Stimulated activated CD8-positive, alpha-beta memory T cell treated with anti-CD3 and anti-CD28 coated beads, Interleukin-12 subunit alpha, Interleukin-12 subunit beta, amount 100 ng/mL, for 4 hours (primary cell): ENCODE data around the gene DUSP15.

Experiments used
- DNase-seq: peaks from one replicate; pipeline ENCODE4 v3.0.0-alpha.2; 2020; ENCODE audit warnings: low read depth

DUSP15 gene

DNA sequence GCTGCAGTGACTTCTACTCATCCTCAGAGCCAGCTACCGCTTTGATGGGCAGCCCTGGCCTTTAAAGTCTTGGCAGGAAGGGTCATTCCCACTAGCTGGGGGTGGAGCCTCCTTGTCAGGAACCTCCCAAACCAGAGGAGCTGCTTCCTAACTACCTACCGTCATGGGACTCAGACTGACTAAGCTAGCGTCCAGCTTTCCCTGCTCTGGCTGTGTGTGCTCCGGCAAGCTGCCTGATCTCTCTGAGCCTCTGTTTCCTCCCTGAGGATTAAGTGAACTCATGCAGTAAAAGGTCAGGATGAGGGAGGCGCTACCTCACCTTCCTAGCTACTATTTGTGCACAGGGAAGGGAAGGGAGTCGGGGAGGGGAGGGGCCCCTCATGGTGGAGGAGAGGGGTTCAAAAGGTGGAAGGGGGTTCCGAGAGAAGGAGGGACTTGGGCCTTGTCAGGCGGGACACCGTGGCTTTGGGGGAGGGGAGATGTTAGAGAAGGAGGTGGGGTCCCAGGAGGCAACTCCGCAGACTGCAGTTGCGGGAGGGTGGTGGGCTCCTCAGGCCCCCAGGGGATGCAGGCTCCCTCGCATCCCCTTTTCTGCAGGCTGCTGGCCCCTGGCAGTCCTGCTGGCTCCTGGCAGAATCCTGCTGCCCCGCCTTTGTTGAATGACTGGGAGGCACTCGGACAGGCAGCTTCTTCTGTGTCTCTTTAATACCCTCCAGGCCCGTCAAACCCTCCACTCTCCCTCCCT, 9.8 kb downstream of the DUSP15 start:
- no peak for DNase-seq

DNA sequence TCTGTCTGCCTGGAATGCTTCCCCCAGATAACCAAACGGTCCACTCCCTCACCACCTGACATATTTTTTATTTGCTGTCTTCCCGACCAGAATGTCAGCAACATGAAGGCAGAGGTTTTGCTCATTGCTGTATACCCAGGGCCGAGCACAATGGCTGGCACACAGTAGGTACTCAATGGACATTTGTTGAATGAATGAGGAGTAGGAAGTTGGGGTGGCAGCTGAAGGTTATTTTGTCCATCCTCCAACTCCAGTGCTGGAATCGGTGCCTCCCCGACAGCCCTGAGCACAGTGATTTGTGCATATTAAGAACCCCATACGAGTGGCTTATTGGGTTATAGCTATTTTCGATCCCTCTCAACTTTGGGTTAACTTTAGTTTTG, 10.3 kb downstream of the DUSP15 start:
- DNase-seq = no peak

DNA sequence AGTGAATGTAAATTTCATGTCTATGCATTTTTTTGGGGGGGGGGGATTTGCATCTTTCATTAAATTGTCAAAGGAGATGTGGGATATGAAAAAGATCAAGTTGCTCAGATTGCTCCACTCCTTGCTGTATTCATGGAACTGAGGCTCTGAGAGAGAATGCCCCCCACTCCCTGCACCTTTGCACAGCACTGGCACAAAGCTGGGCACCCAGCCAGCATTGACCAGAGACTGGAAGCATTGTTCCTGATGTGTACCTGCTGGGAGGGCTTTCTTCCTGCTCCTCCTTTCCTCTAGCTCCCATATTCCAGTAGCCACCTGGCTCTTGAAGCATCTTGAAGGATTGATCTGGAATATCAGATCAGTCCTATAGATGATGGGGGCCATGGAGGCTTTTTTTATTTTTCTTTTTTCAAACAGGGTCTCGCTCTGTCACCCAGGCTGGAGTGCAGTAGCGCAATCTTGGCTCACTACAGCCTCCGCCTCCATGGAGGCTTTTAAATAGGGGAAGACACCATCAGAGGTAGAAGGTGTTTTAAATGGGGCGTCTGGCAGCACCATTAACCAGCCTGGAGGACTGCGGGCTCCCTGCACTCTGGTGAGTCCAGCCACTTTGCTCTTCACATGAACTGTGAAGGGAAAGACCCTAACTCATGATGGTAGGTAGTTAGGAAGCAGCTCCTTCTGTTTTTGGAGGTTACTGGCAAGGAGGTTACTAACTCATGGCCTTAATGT, 10.9 kb downstream of the DUSP15 start:
- DNase-seq = no peak

DNA sequence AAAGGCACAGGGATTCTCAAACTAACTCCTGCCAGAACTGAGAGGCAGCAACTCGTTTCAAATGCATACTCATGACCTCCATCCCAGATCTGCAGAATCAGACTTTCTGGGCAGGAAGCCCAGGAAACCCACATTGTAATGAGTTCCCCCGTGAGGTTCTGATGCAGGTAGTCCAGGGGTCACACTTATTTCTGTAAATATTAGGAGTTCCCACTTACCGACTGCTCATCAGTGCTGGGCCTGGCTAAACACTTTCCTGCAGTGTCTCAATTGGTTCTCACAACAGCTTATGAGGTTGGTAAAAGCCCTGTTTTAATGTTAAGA, 11.6 kb downstream of the DUSP15 start:
- no peak for DNase-seq

DNA sequence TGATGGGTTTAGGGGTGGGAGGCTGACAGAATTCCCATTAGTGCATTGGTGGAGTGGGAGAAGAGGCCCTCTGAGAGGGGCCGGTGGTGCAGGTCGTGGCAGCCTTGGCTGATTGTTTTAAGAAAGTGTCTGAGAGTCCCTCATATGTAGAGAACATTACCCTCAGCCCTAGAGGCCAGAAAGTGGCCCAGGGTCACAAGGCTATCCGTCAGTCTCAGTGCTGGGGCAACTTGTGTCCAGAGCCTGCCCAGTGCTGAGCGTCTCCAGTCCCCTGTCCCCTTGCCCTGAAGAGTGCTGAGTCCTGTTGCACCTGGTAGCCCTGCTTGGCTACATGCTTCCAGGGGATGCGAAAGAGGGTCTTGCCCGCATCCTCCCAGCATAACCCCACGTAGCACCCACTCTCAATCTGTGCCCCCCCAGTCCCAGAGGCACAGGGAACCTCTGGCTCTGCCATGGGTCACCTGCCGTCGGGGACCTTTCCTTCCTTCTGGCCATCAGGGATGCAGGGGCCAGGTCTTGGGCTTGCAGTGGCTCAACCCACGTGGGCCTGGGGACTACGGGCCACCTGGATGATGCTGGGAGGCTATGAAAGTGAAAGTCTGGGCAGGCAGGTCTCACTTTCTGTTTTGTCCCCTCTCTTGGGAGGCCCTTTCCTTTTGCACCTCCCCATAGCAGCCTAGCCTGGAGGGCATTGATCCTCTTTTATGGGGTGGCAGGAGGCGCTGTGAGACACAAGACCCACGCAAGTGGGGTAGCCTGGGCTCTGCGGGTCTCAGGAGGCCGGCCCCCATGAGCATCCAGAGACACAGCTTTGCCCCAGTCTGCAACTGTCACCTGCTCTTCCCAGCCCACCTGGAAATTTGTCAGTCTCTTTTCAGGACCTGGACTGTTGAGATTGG, 12.2 kb downstream of the DUSP15 start:
- no peak for DNase-seq

DNA sequence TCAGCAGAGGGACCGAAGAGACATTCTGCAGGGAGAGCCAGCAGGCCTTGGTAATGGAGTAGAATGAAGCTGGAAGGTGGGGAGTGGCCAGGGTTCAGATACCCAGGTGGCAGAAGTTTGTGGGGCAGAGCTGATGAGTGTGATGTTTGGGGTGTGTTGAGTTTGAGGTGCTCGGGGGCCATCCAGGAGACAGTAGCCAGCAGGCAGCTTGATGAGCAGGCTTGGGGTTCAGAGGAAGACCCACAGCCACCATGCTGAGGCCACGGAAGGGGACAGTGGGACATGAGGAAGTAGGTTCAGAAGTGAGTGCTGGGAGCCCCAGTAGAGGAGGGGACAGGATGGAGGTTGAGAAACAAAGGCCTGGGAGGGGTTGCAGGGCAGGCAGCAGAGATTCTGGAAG, 13.8 kb downstream of the DUSP15 start:
- DNase-seq = no peak

DNA sequence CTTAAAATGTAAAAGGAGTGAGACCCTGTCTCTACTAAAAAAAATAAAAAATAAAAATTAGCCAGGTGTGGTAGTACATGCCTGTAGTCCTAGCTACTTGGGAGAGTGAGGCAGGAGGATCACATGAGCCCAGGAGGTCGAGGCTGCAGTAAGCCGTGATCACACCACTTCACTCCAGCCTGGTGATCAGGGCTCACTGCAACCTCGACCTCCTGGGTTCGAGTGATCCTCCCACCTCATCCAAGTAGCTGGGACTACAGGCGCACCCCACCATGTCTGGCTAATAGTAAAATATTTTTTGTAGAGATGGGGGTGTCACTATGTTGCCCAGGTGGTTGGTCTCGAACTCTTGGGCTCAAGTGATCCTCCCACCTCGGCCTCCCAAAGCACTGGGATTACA, 16.8 kb downstream of the DUSP15 start:
- DNase-seq = no peak

DNA sequence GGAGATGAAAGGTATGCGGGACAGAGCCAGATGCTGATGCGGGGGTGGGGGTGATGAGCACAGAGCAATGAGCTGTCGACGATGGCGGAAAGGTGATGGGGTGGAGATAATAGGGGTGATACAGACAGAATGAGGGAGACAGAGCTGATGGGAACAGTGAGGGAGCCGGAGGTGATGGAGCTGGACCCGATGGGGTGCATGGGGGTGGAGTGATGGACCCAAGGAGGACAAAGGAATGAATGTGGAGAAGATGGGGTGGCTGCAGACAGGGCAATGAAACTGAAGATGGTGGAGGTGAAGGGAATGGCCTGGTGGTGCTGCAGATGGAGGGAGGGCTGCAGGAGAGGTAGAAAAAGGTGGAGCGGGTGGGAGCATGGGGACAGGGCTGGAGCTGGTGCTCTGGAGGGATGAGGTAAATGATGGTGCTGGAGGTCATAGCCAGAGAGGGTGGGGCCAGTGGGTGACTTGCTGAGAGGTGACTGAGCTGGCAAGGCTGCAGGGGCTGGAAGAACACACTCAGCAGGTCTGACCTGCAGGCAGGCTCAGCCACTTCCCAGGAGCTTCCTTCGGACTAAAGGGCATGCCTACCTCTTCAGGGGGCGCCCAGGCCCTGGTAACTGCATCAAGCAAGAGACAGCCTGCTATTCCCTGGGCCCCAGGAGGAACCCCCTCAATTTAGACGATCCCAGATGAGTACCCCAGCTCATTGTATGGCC, 18.9 kb downstream of the DUSP15 start:
- no peak for DNase-seq

DNA sequence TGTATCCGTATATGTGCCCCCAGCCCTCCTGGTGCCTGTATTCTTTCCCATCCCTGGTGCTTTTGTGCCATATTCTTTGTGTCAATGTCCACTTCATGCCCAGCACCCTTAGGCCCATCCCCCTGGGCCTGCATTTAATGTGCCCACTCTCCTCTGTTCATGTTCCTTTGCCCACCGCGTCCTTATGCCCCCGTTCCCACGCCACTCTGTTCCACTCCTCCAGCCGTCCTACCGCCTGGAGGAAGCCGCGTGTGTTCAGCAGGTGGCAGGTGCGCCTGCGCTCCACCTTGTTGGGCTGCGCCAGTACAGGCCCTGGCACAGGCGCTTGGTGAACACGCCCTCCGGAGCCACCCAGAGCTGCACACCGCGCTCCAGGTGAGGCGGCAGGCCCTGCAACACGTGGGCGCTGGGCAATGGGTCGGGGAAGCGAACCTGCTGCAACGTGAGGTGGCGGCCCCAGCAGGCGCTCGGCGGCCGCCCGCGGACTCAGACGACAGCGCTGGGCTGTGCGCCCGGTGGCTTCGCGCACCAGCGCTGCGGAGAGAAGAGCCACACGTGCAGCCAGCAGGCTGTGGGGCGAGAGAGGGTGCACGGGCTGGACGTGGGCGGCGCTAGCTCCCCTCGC, 20.9 kb downstream of the DUSP15 start:
- DNase-seq = no peak

DNA sequence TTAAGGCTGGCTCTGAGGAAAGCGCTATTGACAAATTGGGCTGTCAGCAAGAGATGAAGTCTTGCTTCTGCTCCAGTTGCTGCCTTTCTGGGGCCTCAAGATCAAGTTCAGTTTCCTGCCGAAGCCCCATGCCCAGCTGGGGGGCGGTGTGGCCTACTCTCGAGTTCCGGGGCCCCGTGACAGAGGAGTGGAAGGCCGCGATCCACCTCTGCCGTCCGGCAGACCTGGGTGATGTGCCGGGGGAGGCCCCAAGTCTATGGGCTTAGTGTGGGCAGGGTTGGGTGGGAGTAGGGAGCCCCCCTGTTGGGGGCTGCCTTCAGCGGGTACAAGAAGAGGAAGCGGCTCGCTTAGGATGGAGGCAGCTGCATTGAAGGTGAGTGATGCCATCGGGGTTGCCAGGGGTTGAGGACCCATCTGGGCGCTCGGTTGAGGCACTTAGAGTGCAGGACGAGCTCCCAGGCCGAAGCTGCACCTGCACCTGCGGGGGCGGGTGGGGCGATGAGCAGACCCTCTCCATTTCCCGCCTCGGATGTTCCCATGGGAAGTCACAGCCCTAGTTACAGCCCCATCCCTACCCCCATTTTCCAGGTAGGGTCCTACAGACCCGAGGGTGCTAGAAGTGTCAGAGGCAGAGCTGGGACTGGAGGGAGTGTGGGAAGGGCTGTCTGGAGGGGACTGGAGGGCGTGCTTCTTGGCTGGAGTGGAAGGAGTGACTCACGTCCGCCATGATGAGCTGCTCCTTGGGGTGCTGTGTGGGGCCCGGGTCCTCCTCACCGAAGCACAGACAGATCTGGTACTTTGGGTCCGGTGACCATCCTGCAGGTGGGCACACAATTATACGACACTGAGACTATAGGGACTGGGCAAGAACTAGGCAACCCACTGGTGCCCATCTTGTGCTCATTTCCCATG, 22.0 kb downstream of the DUSP15 start:
- no peak for DNase-seq

DNA sequence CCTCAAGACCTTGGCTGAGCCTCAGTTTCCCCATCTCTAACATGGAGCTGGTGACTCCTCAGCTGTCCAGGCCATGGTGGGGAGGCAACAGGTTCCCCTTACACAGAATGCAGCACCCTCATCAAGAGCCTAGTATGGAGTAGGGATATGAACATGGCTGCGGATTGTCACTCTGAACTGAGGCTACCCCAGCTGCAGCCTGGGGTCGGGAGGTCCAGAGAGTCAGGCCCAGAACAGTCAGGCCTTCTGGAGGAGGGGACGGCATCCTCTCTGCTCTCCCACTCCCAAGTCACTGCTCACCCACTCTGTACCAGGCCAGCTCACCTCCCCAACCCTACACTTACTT, 23.6 kb downstream of the DUSP15 start:
- no peak for DNase-seq

DNA sequence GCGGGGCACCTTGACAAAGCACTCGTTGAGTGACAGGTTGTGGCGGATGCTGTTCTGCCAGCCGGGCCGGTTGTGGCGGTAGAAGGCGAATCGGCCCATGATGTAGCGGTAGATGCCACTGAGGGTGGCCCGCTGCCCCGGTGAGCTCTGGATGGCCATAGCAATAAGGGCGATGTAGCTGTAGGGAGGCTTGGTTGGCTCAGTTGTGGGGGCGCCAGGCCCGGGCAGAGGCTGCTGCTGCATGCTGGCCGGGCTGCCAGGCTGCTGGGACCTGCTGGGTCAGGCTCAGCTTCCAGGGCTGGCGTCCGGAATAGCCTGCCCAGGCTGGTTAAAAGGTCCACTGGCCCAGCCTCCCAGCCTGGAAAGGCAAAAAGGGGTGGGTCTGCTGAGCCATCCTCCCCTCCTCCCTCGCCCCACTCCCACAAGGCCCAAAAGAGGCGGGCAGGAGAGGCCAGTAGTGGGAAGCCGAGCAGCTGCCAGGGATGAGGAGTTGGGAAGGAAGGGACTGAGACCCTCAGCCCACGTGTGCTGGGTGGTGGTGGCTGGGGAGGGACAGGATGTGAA, 24.9 kb downstream of the DUSP15 start, which contains the start of gene FOXS1:
Gene FOXS1 (minus strand): TSS at position 305 of the 564 bp plus-strand sequence. CDS start 62 bp downstream, at position 243.
- no peak for DNase-seq

DNA sequence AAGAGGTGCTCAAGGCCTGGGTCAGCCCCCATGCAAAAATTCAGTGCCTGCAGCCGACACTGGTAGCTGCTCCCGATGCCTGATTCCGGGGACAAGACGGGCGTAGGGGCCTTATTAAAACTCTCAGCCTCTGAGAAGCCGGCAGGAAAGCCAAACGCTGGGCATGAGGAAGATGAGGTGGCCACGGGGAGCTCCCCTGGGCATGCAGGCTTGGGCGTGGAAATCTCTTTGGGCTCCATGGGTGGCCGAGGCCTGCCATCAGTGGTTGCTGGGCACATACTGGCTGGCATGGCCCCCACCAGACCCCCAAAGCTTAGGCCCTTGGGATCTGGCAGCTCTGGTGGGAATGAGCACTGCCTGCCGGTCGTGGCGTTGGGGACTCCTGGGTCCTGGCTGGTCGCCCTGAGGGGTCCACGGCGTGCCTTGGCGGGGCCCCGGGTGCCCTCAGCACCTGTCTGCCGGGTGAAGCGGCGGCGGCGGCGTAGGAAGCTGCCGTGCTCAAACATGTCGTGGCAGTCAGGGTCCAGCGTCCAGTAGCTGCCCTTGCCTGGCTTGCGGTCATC, 25.5 kb downstream of the DUSP15 start:
- no peak for DNase-seq

DNA sequence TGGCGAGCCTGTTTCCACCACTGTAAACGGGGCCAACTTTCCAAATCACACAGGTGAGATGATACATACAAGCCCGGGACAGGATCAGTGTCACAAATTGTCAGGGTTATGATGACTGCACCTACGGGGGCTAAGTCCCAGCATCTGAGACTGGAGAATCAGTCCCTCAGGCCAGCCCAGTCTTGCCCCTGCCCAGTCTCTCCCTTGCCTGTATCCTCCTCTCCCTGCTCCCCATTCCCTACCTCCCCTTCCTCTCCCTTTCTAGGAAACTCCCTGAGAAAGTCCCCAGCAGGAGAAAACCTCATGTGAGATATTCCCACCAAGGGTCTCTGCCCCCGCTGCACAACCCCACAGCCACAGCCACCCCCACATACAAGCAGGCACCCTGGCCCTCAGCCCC, 26.4 kb downstream of the DUSP15 start:
- no peak for DNase-seq

DNA sequence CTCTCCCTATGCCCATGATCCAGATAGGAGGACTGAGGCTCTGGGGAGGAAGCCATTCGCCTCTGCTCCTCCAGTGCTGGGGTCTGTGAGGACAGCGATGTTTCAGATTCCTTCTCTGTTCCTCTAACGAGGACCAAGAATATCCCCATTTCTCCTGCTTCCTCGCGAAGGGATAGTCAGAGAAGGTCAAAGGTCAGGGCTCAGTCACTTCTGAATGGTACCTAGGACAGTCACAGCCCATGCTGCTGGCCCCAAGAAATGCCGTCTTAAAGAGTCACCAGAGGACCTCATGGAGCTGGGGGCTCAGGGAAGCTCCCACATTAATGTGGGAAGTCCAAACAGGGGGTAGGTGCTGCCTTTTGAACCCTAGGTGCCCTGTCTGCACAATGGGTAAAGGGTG, 27.0 kb downstream of the DUSP15 start:
- DNase-seq = no peak

DNA sequence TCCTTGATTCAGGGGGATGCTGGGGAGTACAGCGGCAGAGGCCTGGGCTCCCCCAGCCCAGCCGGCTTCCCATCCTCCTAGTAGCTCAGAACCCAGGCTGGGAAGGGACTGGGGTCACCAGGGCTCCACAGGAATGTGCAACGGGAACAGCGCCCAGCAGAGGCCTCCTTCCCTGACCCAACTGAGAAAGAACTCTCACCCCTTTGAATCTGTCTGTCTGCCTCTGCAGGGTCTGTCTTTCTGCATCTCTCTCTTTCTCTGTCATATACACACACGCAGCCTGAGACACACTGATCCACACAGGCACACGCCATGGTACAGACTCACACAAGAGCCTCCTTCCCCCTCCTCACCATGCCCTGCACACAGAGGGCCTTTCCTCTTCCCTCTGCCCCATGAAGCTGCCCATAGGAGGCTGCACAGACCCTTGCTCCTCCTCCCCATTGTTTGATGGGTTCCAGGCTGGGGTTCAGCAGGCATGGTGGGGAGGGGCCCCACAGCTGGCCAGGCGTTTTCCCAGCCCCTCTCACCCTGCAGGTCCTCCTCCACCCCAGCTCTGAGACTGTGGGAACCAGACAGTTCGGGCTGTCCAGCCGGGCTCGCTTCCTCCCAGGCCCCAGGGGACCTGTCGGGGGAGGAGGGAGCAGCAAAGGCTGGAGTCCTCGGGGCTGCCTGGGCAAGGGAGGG, 27.7 kb downstream of the DUSP15 start:
- DNase-seq = no peak

DNA sequence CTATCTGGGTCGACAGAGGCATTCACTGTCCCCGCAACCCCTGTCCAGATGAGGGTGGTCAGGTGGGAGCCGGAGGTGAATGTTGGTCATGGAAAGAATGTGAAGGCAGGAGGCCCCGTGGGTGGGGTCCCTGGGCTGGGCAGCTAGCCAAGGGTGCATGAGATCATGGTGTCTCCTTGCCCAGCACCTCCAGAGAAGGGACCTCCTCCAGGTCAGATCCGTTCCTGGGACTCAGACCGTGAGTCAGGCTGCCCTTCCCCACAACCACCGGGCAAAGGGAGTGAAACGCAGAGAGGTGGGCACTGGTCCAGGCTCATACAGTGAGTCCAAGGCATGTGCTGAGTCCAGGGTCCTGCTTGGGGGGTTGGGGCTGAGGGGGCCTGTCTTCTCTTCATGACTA, 28.4 kb downstream of the DUSP15 start:
- no peak for DNase-seq

DNA sequence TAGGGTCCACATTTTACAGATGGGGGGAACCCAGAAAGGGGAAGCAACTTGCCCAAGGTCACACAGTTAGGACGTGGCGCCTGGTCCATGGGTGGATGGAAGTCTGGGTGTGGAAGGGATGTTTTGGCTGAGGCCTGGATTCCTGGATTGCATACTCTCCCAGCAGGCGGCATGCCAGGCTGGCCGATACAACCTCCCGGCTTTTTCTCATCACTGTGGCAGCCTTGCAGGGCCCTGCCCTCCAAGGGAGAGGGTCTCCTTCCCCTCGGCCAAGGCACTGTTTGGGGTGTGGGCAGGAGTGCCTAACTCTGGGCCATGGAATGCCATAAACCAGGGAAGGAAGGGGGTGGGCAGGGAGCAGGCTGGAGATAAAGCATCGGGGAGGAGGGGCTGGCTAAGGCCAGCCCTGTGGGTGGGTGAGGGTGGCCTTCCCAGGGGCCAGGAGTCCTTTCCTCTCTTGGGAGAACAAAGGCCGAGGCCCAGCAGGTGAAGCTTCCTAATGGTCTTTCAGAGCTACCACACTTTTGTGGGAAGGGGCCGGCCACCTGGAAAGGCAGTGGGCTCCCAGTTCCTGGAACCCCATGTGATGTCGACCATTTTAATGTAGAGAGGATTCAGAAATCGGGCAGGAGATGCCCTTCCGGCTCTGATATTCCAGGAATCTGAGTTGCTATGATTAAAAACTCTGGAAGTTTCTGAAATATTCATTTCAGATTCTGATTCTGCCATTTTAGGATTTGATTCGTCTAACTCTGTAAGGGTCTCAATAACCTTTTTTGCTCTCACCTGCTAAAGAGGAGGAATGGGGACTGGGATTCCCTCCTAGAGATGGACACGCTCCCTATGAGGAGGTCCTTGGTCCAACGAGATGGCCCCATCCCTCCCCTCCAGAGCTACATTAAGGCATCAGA, 29.2 kb downstream of the DUSP15 start:
- no peak for DNase-seq
